SU-DHL-6 (cell line): ENCODE measurements around the gene CDC42EP5.

ENCODE experiments used
- EZH2phosphoT487 ChIP-seq: fragments of 200-600 bp; sonication (generic), shearing (Covaris generic); conservative IDR thresholded peaks from 2 replicates; pipeline ENCODE4 v1.6.1; 2018; ENCODE audit warnings: mild to moderate bottlenecking, antibody characterized with exemption, low read length, moderate library complexity, mixed read lengths
- TF ChIP-seq, protein P1 (sequence below): fragments of 200-600 bp; sonication (generic); IDR thresholded peaks from one replicate; pipeline ENCODE4 v1.5.1; 2017; ENCODE audit warnings: antibody characterized with exemption, mild to moderate bottlenecking, low read length, moderate library complexity; ENCODE audit not compliant: insufficient read depth, poor library complexity, severe bottlenecking

DNA sequence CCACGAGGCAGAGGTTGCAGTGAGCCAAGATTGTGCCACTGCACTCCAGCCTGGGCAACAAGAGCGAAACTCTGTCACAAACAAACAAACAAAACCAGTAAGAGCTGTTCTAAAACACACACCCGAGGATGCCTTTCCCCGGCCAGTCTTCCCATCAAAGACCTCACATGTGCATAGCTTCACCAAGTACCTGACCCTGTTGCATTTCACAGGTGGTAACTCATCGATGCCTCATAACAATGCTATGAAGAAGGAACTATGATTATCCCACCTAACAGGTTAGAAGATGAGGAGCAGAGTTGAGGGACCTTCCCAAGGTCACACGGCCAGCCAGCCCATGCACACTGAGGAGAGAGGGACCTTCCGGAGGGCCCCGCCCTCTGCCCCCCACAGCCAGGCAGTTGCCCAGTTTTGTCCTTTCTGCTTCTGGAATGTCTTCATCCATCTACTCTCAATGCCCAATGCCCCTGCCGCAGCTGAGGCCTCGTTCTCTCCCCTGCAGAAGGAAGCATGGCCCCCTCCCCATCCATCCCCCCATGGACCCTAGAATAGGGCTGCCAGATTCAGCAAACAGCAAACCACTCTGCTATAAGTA, 40.9 kb downstream of the CDC42EP5 start:
- TF ChIP-seq, protein P1, sequence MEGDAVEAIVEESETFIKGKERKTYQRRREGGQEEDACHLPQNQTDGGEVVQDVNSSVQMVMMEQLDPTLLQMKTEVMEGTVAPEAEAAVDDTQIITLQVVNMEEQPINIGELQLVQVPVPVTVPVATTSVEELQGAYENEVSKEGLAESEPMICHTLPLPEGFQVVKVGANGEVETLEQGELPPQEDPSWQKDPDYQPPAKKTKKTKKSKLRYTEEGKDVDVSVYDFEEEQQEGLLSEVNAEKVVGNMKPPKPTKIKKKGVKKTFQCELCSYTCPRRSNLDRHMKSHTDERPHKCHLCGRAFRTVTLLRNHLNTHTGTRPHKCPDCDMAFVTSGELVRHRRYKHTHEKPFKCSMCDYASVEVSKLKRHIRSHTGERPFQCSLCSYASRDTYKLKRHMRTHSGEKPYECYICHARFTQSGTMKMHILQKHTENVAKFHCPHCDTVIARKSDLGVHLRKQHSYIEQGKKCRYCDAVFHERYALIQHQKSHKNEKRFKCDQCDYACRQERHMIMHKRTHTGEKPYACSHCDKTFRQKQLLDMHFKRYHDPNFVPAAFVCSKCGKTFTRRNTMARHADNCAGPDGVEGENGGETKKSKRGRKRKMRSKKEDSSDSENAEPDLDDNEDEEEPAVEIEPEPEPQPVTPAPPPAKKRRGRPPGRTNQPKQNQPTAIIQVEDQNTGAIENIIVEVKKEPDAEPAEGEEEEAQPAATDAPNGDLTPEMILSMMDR = no peak
- no peak for TF ChIP-seq EZH2phosphoT487
